SK-N-SH (cell line): ENCODE data around the gene KRT4. TPM values are rescaled to one million over a fixed set of nuclear protein-coding genes. Genes with fewer than 3 reads are reported as not detected.

ENCODE experiments used
- CTCF ChIA-PET: fragments of 300-600, 350-600 bp; formaldehyde crosslinking; extraction: SDS; loops from one replicate; lab custom pipeline; 2021; lab: Yijun Ruan, JAX
- POLR2A ChIA-PET: fragments of 350-600 bp; sonication (Branson Sonifier 250); formaldehyde crosslinking; extraction: SDS; loops from one replicate; lab custom pipeline; 2020; ENCODE audit warnings: antibody characterized with exemption, inconsistent platforms; lab: Yijun Ruan, JAX
- DNase-seq: peaks from one replicate; pipeline ENCODE4 v3.0.0; 2012
- H2AFZ ChIP-seq: fragments of 200-600 bp; sonication (generic); 2 replicates; pipeline ENCODE4 v1.8.1; 2016; ENCODE audit warnings: antibody characterized with exemption, mild to moderate bottlenecking, low read depth
- H3F3A ChIP-seq: fragments of 200-600 bp; sonication (generic); replicated peaks from 2 replicates; pipeline ENCODE3; 2016; ENCODE audit warnings: antibody characterized with exemption, mild to moderate bottlenecking; ENCODE audit not compliant: insufficient read depth
- H3K27ac ChIP-seq, 2 experiments: fragments of 200-500 bp in 1 of 2; fragments of 200-600 bp in 1 of 2; sonication (Bioruptor generic) in 1 of 2; sonication (generic), shearing (Covaris generic) in 1 of 2; 2 replicates each; pipeline versions ENCODE4 v1.5.1 to v1.6.1; 2014 to 2016; ENCODE audit warnings: low read depth in 2 of 2, inconsistent platforms in 1 of 2, low read length in 1 of 2, mild to moderate bottlenecking in 1 of 2, mixed read lengths in 1 of 2
- H3K27me3 ChIP-seq: fragments of 200-600 bp; sonication (generic), shearing (Covaris generic); 2 replicates; pipeline ENCODE4 v1.6.1; 2016; ENCODE audit warnings: mixed run types; ENCODE audit not compliant: insufficient read depth
- H3K36me3 ChIP-seq, 2 experiments: fragments of 200-500 bp in 1 of 2; fragments of 200-600 bp in 1 of 2; sonication (Bioruptor generic) in 1 of 2; sonication (generic) in 1 of 2; replicated peaks in 1 of 2; 2 replicates each; pipeline versions ENCODE3 to v1.5.1; 2014 to 2016; ENCODE audit warnings: low read length in 1 of 2, mild to moderate bottlenecking in 1 of 2; ENCODE audit not compliant: insufficient read depth in 2 of 2, control insufficient read depth in 1 of 2
- H3K4me1 ChIP-seq, 2 experiments: fragments of 200-500 bp in 1 of 2; fragments of 200-600 bp in 1 of 2; sonication (Bioruptor generic) in 1 of 2; sonication (generic), shearing (Covaris generic) in 1 of 2; 2 replicates each; pipeline versions ENCODE4 v1.5.1 to v1.6.1; 2014 to 2016; ENCODE audit warnings: low read depth in 1 of 2, low read length in 1 of 2, mixed run types in 1 of 2; ENCODE audit not compliant: insufficient read depth in 2 of 2, control insufficient read depth in 1 of 2
- H3K4me2 ChIP-seq: fragments of 200-600 bp; sonication (generic), shearing (Covaris generic); 2 replicates; pipeline ENCODE4 v1.6.1; 2017; ENCODE audit warnings: mixed run types
- H3K4me3 ChIP-seq, 2 experiments: fragments of 200-500 bp in 1 of 2; fragments of 200-600 bp in 1 of 2; sonication (Bioruptor generic) in 1 of 2; sonication (generic), shearing (Covaris generic) in 1 of 2; 2 replicates each; pipeline versions ENCODE4 v1.5.1 to v1.8.1; 2014 to 2016; ENCODE audit warnings: low read depth in 2 of 2, inconsistent platforms in 1 of 2, low read length in 1 of 2, mild to moderate bottlenecking in 1 of 2, mixed read lengths in 1 of 2, moderate library complexity in 1 of 2
- H3K79me2 ChIP-seq: fragments of 200-600 bp; sonication (generic); 2 replicates; pipeline ENCODE4 v1.8.1; 2017; ENCODE audit warnings: mild to moderate bottlenecking; ENCODE audit not compliant: insufficient read depth
- H3K9ac ChIP-seq: fragments of 200-600 bp; sonication (generic); 2 replicates; pipeline ENCODE4 v1.6.1; 2017; ENCODE audit warnings: mixed run types
- H3K9me2 ChIP-seq: fragments of 200-600 bp; sonication (generic); 2 replicates; pipeline ENCODE4 v1.6.1; 2017; ENCODE audit warnings: mixed run types
- H3K9me3 ChIP-seq: fragments of 200-600 bp; sonication (generic); 2 replicates; pipeline ENCODE4 v1.6.1; 2017; ENCODE audit warnings: mixed run types, mild to moderate bottlenecking, moderate library complexity
- H4K20me1 ChIP-seq: fragments of 200-600 bp; sonication (generic); 2 replicates; pipeline ENCODE4 v1.6.1; 2017; ENCODE audit warnings: mild to moderate bottlenecking, mixed run types; ENCODE audit not compliant: insufficient read depth
- ELF1 ChIP-seq: IDR thresholded peaks from 2 replicates; pipeline ENCODE4 v1.4.0; 2012
- EZH2phosphoT487 ChIP-seq: fragments of 200-600 bp; sonication (generic); IDR thresholded peaks from 2 replicates; pipeline ENCODE4 v1.6.1; 2017; ENCODE audit warnings: low read depth, mixed run types, mild to moderate bottlenecking, antibody characterized with exemption, moderate library complexity, borderline replicate concordance
- FOSL2 ChIP-seq: IDR thresholded peaks from 2 replicates; pipeline ENCODE4 v1.4.0; 2012; ENCODE audit warnings: low read depth, mild to moderate bottlenecking, moderate library complexity, borderline replicate concordance
- GABPA ChIP-seq: IDR thresholded peaks from 2 replicates; pipeline ENCODE4 v1.4.0; 2012; ENCODE audit warnings: low read depth, mild to moderate bottlenecking
- JUND ChIP-seq: IDR thresholded peaks from 2 replicates; pipeline ENCODE4 v1.4.0; 2012
- MEF2A ChIP-seq: IDR thresholded peaks from 2 replicates; pipeline ENCODE4 v1.4.0; 2012; ENCODE audit warnings: low read depth, borderline replicate concordance
- MXI1 ChIP-seq: IDR thresholded peaks from 2 replicates; pipeline ENCODE4 v1.6.1; 2012; ENCODE audit warnings: mild to moderate bottlenecking, low read depth, low read length, improper control_type of control experiment
- RAD21 ChIP-seq: IDR thresholded peaks from 2 replicates; pipeline ENCODE4 v1.6.1; 2012; ENCODE audit warnings: mild to moderate bottlenecking, low read length
- RCOR1 ChIP-seq: fragments of 150-350 bp; IDR thresholded peaks from 2 replicates; pipeline ENCODE4 v1.6.1; 2017; ENCODE audit warnings: antibody characterized with exemption, low read length
- REST ChIP-seq: IDR thresholded peaks from 2 replicates; pipeline ENCODE4 v1.6.1; 2012; ENCODE audit warnings: mild to moderate bottlenecking, low read depth, low read length, moderate library complexity
- SIN3A ChIP-seq: IDR thresholded peaks from 2 replicates; pipeline ENCODE4 v1.6.1; 2012; ENCODE audit warnings: low read depth, mild to moderate bottlenecking, low read length, moderate library complexity, borderline replicate concordance
- TCF12 ChIP-seq: IDR thresholded peaks from 2 replicates; pipeline ENCODE4 v1.4.0; 2012
- YY1 ChIP-seq: IDR thresholded peaks from 2 replicates; pipeline ENCODE4 v1.4.0; 2012; ENCODE audit warnings: low read depth, mild to moderate bottlenecking
- WGBS: methylation state at CpG from one replicate; pipeline ENCODE4 v1.1.6; 2017; ENCODE audit warnings: low lambda C conversion rate; 5-methylcytosine and 5-hydroxymethylcytosine counted together
- polyA plus RNA-seq, 3 experiments: library from polyadenylated mRNA; depleted of rRNA; stranded (reverse); fragments of >200 nt; gene quantifications; 2 replicates each; pipeline ENCODE4 v1.2.3, GENCODE V29; 2012
- TF ChIP-seq, protein P1 (sequence below): fragments of 150-350 bp; IDR thresholded peaks from 2 replicates; pipeline ENCODE4 v1.6.1; 2017; ENCODE audit warnings: antibody characterized with exemption, low read length, low read depth, borderline replicate concordance
- TF ChIP-seq, protein P2 (sequence below): fragments of 150-350 bp; IDR thresholded peaks from 2 replicates; pipeline ENCODE4 v1.6.1; 2016; ENCODE audit warnings: mild to moderate bottlenecking, low read depth, low read length
- TF ChIP-seq, protein P3 (sequence below): IDR thresholded peaks from 2 replicates; pipeline ENCODE4 v1.4.0; 2012; ENCODE audit warnings: low read depth

The KRT4 gene
- polyA plus RNA-seq, 1 of the 3 experiments (the other 2 are of a cell fraction) = not detected

GRCh38 chr12:52789637-52790426 is 24.1 kb downstream of the KRT4 start:
- Histone ChIP-seq H3K4me2 (no peak overlapping the region), H3K4me3 (no peak overlapping the region), H2AFZ (no peak overlapping the region), H3K36me3 (no peaks in the 10 kb centered on the region), H3K9me2 (no peaks in the 10 kb centered on the region), H3F3A (no peaks in the 10 kb centered on the region), H3K9me3 (no peaks in the 10 kb centered on the region), H3K27me3 (peaks cover 18% of the 10 kb centered on the region; the same call in 1 of the 2 replicates), H3K79me2 (no peaks in the 10 kb centered on the region), H3K27ac (no peak overlapping the region), H3K9ac (no peak overlapping the region), H4K20me1 (no peaks in the 10 kb centered on the region), H3K4me1 (no peaks in the 10 kb centered on the region)
- TF ChIP-seq REST (no peak), RAD21 (no peak)
- TF ChIP-seq, protein P1, sequence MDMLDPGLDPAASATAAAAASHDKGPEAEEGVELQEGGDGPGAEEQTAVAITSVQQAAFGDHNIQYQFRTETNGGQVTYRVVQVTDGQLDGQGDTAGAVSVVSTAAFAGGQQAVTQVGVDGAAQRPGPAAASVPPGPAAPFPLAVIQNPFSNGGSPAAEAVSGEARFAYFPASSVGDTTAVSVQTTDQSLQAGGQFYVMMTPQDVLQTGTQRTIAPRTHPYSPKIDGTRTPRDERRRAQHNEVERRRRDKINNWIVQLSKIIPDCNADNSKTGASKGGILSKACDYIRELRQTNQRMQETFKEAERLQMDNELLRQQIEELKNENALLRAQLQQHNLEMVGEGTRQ = no peak
- POLR2A ChIA-PET = no interaction called here
- CTCF ChIA-PET = interaction anchor here (2.5 kb wide), 1 partner anchor 191 kb away, joined by 6 read pairs; no protein-coding TSS in a partner anchor
- 52% methylated on average over 19 of the region's 50 CpGs for WGBS
- no peak for DNase-seq

GRCh38 chr12:52788876-52789636 is 24.9 kb downstream of the KRT4 start:
- Histone ChIP-seq H3K9ac (no peak overlapping the region), H3K4me1 (no peaks in the 10 kb centered on the region), H2AFZ (no peak overlapping the region), H3K4me3 (no peak overlapping the region), H3K36me3 (no peaks in the 10 kb centered on the region), H3K79me2 (no peaks in the 10 kb centered on the region), H4K20me1 (no peaks in the 10 kb centered on the region), H3F3A (no peaks in the 10 kb centered on the region), H3K27ac (no peak overlapping the region), H3K4me2 (no peak overlapping the region), H3K27me3 (peaks cover 20% of the 10 kb centered on the region; the same call in 1 of the 2 replicates), H3K9me2 (no peaks in the 10 kb centered on the region), H3K9me3 (no peaks in the 10 kb centered on the region)
- no peak for DNase-seq
- ChIA-PET POLR2A (no interaction called here), CTCF (interaction anchor here (2.5 kb wide), 1 partner anchor 192 kb away, joined by 6 read pairs; no protein-coding TSS in a partner anchor)
- 52% methylated on average over 10 of the region's 11 CpGs for WGBS
- TF ChIP-seq YY1 = no peak
- no peak for TF ChIP-seq MEF2A
- TF ChIP-seq EZH2phosphoT487 = no peak
- TF ChIP-seq JUND = no peak
- TF ChIP-seq TCF12 = no peak
- no peak for TF ChIP-seq SIN3A
- no peak for TF ChIP-seq RAD21
- TF ChIP-seq, protein P2, sequence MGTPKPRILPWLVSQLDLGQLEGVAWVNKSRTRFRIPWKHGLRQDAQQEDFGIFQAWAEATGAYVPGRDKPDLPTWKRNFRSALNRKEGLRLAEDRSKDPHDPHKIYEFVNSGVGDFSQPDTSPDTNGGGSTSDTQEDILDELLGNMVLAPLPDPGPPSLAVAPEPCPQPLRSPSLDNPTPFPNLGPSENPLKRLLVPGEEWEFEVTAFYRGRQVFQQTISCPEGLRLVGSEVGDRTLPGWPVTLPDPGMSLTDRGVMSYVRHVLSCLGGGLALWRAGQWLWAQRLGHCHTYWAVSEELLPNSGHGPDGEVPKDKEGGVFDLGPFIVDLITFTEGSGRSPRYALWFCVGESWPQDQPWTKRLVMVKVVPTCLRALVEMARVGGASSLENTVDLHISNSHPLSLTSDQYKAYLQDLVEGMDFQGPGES = no peak
- TF ChIP-seq RCOR1 = no peak
- no peak for TF ChIP-seq GABPA
- TF ChIP-seq FOSL2 = no peak
- TF ChIP-seq, protein P3, sequence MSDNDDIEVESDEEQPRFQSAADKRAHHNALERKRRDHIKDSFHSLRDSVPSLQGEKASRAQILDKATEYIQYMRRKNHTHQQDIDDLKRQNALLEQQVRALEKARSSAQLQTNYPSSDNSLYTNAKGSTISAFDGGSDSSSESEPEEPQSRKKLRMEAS = no peak
- no peak for TF ChIP-seq MXI1
- TF ChIP-seq ELF1 = no peak
